ENCODE data around the gene S100B.

S100B gene

GRCh38 chr21:46627726-46628125, 22.8 kb upstream of the S100B start:
- no peak for DNase-seq (ENCODE audit: low read depth, low spot score)

GRCh38 chr21:46626975-46627501, 22.2 kb upstream of the S100B start:
- DNase-seq (ENCODE audit: low read depth, low spot score) = no peak

DNA sequence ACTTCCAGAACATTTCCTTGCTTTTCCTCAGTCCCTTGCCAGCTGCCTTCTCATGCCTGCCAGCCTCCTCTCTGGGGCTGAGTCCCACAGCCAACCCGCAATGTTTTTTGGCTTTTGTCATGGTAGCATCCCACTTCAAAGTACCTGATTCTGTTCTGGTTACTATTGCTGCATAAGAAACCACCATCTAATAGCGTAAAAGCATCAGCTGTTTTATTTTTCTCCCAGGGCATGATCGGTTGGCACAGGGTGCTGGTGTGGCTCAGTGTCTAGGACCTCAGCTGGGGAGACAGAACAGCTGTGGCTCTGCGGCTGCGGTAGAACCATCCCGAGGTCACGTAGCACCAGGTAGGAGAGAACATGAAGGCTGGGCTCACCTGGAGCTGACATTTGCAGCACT, 21.7 kb upstream of the S100B start:
- no peak for DNase-seq (ENCODE audit: low read depth, low spot score)

DNA sequence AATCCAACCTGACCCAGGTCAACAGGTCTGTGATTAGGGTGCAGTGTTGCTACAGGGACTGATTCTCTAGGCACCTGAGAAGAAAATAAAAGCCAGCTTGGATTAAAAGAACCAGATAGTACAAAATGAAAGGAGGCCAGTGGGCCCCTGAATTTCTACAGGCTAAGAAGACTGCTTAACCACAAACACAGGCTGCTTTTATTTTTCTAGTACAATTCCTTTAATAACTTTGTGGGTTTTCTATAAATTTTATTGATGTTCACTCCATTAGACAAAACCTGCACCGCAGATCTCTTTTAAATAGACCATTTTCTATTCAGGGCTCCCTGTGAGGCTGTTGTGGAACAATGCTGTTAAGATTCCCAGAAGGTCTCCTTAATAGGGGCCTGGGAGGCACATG, 20.9 kb upstream of the S100B start:
- no peak for DNase-seq (ENCODE audit: low read depth, low spot score)

- no peak for DNase-seq (ENCODE audit: low read depth, low spot score)
Measured at GRCh38 chr21:46624050-46624449, 19.2 kb upstream of the S100B start.

- no peak for DNase-seq (ENCODE audit: low read depth, low spot score)
Measured at GRCh38 chr21:46622226-46622625, 17.3 kb upstream of the S100B start.

DNA sequence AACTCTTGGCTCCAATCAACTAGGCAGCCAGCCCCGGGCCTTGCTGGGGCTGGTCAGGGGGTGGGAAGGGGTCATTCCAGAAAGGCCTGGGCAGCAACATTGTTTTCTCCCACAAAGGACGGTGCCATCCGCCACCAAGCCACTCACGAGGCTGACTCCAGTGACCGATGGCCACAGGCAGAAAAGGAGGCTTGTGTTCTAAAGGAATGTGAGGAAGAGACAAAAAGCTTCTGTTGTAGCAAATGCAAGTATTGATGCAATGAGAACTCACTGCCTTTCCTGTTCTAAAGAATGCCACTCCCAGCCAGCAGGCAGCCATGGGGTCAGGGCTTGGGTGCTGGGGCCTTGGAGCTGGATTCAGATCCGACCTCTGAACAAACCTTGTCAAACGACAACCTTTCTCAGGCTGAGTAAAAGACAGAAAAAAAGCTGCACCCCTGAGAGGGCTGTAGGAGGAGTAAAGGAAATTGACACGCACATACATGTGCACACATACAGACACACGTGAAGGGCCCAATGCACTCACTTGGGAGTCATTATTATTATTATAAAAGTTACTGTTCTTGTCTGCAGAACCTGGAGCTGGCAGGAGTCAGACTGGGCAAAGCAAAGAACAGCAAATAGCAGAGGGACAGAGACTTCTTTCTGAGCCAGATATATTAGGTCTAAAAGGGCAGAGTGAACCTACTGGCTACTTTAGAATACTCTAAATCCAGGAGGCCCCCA, 16.7 kb upstream of the S100B start:
- no peak for DNase-seq (ENCODE audit: low read depth, low spot score)

- no peak for DNase-seq (ENCODE audit: low read depth, low spot score)
Measured at GRCh38 chr21:46620846-46621245, 16.0 kb upstream of the S100B start.

GRCh38 chr21:46619846-46620245, 15.0 kb upstream of the S100B start:
- DNase-seq (ENCODE audit: low read depth, low spot score) = no peak

- DNase-seq (ENCODE audit: low read depth, low spot score) = no peak
Measured at GRCh38 chr21:46618738-46619379, 14.0 kb upstream of the S100B start.

DNA sequence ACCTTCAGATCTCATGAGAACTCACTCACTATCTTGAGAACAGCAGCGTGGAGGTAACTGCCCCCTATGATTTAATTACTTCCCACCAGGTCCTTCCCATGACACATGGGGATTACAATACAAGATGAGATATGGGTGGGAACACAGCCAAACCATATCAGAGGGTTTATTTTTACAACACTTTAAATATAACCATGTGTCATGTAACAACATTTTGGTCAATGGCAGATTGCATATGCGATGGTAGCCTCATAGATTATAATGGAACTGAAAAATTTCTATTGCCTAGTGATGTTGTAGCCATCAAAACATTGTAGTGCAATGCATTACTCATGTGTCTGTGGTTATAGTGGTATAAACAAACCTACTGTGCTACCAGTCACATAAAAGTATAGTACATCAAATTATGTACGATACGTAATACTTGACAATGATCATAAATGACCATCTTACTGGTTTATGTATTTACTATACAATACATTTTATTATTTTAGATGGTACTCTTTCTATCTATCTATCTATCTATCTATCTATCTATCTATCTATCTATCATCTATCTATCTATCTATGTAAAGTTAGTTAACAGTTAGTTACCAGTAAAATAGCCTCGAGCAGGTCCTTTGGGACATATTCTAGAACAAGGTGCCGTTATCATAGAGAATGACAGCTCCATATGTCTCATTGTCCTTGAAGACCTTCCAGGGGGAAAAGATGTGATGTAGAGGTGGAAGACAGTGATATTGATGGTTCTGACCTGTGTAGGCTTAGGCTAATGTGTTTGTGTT, 12.6 kb upstream of the S100B start:
- no peak for DNase-seq (ENCODE audit: low read depth, low spot score)

- DNase-seq (ENCODE audit: low read depth, low spot score) = no peak
Measured at GRCh38 chr21:46616656-46617055, 11.8 kb upstream of the S100B start.

GRCh38 chr21:46616050-46616449, 11.2 kb upstream of the S100B start:
- DNase-seq (ENCODE audit: low read depth, low spot score) = no peak

DNA sequence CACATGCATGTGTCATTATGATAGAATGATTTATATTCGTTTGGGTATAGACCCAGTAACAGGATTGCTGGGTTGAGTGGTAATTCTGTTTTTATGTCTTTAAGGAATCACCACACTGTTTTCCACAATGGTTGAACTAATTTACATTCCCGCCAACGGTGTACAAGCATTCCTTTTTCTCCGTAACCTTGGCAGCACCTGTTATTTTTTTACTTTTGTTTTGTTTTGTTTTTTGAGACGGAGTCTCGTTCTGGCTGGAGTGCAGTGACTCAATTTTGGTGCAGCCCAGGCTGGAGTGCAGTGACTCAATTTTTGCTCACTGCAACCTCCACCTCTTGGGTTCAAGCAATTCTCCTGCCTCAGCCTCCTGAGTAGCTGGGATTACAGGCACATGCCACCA, 8.5 kb upstream of the S100B start:
- DNase-seq (ENCODE audit: low read depth, low spot score) = no peak

DNA sequence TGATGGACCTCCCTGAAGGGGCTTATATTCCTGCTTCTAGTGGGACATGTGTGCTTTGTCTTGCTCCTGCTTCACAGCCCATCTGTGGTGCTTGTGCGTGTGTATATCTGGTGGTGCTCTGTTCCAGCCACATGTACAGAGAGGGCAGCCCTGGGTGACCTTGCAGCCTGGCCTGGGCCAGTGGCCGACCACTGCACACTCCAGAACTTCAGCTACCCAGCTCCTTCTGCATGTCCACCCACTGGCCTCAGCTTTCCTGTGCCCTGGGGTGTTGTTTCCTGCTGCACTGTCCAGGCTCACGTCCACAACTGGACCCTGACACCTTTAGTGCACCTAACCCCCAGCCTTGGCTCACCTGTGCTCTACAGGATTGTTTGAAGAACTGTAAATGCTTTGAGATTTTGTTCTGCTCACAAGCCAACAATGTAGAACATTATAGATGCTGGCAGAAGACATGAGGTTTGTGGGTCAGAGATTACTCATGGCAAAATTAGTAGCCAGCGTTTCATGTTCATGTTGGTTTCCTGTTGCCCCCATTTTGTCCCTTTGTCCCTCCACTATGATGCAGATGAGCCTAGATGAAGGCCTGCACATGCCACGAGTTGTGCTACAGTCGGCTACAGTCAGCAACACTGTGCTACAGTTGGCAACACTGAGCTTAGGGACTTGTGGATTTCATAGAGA, 5.3 kb upstream of the S100B start:
- no peak for DNase-seq (ENCODE audit: low read depth, low spot score)

DNA sequence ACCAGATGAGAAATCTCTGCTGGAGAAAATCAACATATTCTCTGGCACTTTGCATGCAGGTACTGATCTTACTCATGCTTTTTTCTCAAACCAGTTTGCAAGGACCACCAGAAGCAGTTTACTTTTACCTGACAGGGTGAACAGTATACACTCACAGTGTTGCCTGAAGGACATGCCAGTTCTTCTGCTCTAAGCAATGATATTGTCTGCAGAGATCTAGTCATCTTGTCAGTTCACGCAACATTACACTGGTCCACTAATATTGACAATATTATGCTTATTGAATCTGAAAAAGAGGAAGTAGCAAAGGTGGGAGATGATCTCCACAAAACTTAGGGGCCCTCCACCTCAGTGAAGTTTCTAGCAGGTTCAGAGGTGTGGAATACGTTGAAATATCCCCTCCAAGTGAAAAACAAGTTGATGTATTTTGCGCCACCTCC, 3.8 kb upstream of the S100B start:
- DNase-seq (ENCODE audit: low read depth, low spot score) = no peak

GRCh38 chr21:46607636-46608035, 2.8 kb upstream of the S100B start:
- DNase-seq (ENCODE audit: low read depth, low spot score) = no peak

DNA sequence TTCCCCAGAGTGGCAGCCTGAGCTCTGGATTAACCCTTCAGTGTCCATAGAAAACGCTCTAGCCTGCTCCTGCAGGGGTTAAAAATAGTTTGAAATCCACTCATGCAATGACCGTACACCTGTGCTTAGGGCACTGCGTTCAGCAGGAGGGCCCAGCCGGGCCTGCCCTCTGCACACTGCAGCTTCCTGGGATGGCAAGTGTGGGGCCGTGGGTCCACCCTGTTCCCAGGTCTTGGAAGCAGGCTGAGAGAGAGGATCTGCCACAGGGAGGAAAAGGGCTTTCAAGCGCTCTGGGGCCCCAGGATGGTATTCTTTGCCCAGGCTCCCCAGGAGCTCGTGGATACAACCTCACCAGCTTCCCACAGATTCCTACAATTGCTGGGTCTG, 1.5 kb upstream of the S100B start:
- no peak for DNase-seq (ENCODE audit: low read depth, low spot score)

DNA sequence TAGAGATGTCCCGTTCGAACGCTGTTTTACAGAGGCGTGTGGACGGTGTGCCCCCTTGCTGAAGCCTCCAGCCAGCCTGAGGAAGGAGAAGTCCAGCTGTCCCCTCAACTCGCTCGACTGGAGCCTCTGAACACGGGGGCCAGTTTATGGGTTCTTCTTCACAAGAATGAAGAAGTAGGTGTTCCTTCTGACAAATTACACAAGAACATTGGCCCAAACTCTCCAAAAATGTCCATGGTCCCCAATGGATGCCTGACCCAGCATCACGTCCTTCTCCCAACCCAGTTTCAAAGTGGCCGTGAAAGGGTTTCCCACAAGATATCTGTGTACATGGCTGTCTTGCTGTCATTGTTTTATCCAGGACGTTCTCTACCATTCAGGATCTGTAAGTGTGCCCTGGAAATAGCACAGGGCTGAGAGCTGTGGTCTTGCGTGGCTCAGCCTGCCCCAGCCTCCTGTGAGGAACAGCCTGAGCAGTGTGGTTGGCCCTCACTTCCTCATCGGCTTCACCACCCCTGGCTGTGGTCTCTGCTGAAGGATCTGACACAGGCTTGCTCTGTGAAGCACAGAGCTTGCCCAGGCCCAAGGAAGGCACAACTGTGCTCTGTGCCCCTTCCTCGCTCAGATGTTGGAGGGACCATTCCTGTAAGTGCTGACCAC, 1.0 kb upstream of the S100B start:
- no peak for DNase-seq (ENCODE audit: low read depth, low spot score)

DNA sequence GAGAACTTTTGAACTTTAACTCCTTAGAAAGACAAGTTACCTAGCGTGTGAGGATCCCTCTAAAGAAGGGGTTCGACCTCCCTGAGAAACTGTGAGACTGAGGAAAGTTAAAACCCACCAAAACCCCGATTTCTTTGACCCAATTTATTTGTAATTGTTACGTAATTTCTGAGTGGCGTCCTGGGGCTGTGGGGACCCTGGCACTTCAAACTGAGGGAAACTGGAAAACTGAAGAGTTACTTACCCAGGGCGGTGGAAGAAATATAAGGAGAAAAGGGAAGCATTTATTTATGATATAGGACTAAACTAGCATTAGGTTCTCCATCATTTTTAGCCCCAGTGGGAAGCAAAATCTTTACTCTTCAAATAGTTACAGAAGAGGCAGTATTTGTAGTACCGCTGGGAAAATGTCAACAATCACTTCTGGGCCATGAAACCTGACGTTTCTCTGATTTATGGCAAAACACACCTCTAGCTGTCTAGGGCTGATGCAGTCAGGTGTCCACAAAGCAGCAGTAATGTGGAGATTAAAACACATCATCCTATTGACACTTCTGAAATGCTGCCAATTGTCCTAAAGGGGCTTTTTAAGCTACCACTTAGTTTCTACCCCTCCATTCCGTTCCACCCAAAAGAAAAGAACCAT, 430 bp downstream of the S100B start:
- DNase-seq (ENCODE audit: low read depth, low spot score) = no peak

- peak; percentile 21 for DNase-seq (ENCODE audit: low read depth, low spot score)
Measured at GRCh38 chr21:46603228-46603627, 1.7 kb downstream of the S100B start.
